ENCODE data around the gene SULT1A3. TPM values are rescaled to one million over a fixed set of nuclear protein-coding genes. Genes with fewer than 3 reads are reported as not detected.
"Not testable (repeated sequence)": the region's sequence is repeated elsewhere in the genome, so short reads cannot be mapped to it uniquely, and the experiment has no call there.

Gene SULT1A3
- total RNA-seq, 1 experiment from 2014 or later: 14.1 TPM

DNA sequence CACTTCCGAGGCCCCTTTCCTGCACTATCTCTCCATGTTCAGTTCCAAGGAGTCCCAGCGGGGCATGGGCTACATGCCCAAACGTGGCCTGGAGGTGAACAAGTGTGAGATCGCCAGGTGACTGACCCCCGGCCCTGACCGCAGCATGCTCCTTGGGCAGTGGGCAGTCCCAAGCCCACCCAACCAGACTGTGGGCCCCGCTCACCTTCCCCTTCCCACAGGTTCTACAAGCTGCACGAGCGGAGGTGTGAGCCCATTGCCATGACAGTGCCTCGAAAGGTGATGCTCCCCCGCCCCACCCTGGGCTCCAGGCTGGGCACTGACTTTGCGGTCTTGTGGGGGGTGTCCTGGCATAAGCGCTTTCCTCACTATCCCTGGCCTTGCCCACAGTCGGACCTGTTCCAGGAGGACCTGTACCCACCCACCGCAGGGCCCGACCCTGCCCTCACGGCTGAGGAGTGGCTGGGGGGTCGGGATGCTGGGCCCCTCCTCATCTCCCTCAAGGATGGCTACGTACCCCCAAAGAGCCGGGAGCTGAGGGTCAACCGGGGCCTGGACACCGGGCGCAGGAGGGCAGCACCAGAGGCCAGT is 11.0 kb upstream of the SULT1A3 start:
- Histone ChIP-seq H3K9me3 (ENCODE audit: low read depth, low read length, poor library complexity, severe bottlenecking) (no peaks in the 10 kb centered on the region), H3K27me3 (replicated peaks; ENCODE audit: insufficient read depth, low read depth, low read length, poor library complexity) (no peaks in the 10 kb centered on the region), H3K36me3 (ENCODE audit: insufficient read depth, low read length, poor library complexity, severe bottlenecking) (no peaks in the 10 kb centered on the region), H3K4me1 (ENCODE audit: insufficient read depth, low read length, poor library complexity, severe bottlenecking) (no peaks in the 10 kb centered on the region), H3K4me3 (ENCODE audit: low read depth, low read length, poor library complexity, severe bottlenecking) (no peak overlapping the region), H3K27ac (ENCODE audit: low read depth, low read length, poor library complexity, severe bottlenecking) (no peak overlapping the region)
- no TSS peak for BruUV-seq (replicated peaks)
- no peak for DNase-seq (ENCODE audit: low spot score)
- TF ChIP-seq EZH2 (IDR thresholded peaks at IDR 0.05; ENCODE audit: borderline replicate concordance, low read depth, low read length, poor library complexity, severe bottlenecking): no peak
- TF ChIP-seq, protein P1, sequence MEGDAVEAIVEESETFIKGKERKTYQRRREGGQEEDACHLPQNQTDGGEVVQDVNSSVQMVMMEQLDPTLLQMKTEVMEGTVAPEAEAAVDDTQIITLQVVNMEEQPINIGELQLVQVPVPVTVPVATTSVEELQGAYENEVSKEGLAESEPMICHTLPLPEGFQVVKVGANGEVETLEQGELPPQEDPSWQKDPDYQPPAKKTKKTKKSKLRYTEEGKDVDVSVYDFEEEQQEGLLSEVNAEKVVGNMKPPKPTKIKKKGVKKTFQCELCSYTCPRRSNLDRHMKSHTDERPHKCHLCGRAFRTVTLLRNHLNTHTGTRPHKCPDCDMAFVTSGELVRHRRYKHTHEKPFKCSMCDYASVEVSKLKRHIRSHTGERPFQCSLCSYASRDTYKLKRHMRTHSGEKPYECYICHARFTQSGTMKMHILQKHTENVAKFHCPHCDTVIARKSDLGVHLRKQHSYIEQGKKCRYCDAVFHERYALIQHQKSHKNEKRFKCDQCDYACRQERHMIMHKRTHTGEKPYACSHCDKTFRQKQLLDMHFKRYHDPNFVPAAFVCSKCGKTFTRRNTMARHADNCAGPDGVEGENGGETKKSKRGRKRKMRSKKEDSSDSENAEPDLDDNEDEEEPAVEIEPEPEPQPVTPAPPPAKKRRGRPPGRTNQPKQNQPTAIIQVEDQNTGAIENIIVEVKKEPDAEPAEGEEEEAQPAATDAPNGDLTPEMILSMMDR (conservative IDR thresholded peaks at IDR 0.05; ENCODE audit: low read depth, low read length): no peak
- ChIA-PET CTCF (no interaction called here), POLR2A (ENCODE audit: low non-redundant PET) (no interaction called here)
- intact Hi-C loops (cut with micrococcal nuclease; ENCODE audit: unreplicated experiment): no loop called here

DNA sequence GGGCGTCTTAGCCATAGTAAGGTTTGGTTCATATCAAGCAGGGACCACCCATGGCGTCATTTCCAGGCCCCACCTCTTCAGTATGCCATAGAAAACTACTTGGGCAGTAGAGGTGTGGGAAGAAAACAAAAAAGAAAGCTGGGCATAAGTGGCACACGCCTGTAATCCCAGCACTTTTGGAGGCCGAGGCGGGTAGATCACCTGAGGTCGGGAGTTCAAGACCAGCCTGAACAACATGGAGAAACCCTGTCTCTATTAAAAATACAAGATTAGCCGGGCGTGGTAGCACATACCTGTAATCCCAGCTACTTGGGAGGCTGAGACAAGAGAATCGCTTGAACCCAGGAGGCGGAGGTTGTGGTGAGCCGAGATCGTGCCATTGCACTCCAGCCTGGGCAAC is 7.9 kb upstream of the SULT1A3 start:
- BruUV-seq (replicated peaks); H3K27me3 ChIP-seq (replicated peaks; ENCODE audit: insufficient read depth, low read depth, low read length, poor library complexity); H3K4me1 ChIP-seq (ENCODE audit: insufficient read depth, low read length, poor library complexity, severe bottlenecking); H3K9me3 ChIP-seq (ENCODE audit: low read depth, low read length, poor library complexity, severe bottlenecking); H3K4me3 ChIP-seq (ENCODE audit: low read depth, low read length, poor library complexity, severe bottlenecking); intact Hi-C loops (cut with micrococcal nuclease; ENCODE audit: unreplicated experiment); H3K27ac ChIP-seq (ENCODE audit: low read depth, low read length, poor library complexity, severe bottlenecking); DNase-seq (ENCODE audit: low spot score); CTCF ChIA-PET; POLR2A ChIA-PET (ENCODE audit: low non-redundant PET); H3K36me3 ChIP-seq (ENCODE audit: insufficient read depth, low read length, poor library complexity, severe bottlenecking): not testable (repeated sequence)

- DNase-seq (ENCODE audit: low spot score); CTCF ChIA-PET; BruUV-seq (replicated peaks): not testable (repeated sequence)
Measured at GRCh38 chr16:30193098-30193497, 6.0 kb upstream of the SULT1A3 start.

GRCh38 chr16:30193615-30194014 is 5.4 kb upstream of the SULT1A3 start, which contains the start of the genes BOLA2B and SLX1A:
Gene BOLA2B, minus strand, starts transcription at chr16:30193666. Its CDS starts 71 bp downstream, at chr16:30193595.
Gene SLX1A, plus strand, starts transcription at chr16:30193875. Its CDS starts 210 bp downstream, at chr16:30194085.
- POLR2A ChIA-PET (ENCODE audit: low non-redundant PET); CTCF ChIA-PET; BruUV-seq (replicated peaks): not testable (repeated sequence)

More at GRCh38 chr16:30193098-30193497, 6.0 kb upstream of the SULT1A3 start:
- H3K4me1 ChIP-seq (ENCODE audit: insufficient read depth, low read length, poor library complexity, severe bottlenecking); H3K27ac ChIP-seq (ENCODE audit: low read depth, low read length, poor library complexity, severe bottlenecking); H3K36me3 ChIP-seq (ENCODE audit: insufficient read depth, low read length, poor library complexity, severe bottlenecking); H3K4me3 ChIP-seq (ENCODE audit: low read depth, low read length, poor library complexity, severe bottlenecking); H3K9me3 ChIP-seq (ENCODE audit: low read depth, low read length, poor library complexity, severe bottlenecking); intact Hi-C loops (cut with micrococcal nuclease; ENCODE audit: unreplicated experiment); H3K27me3 ChIP-seq (replicated peaks; ENCODE audit: insufficient read depth, low read depth, low read length, poor library complexity); POLR2A ChIA-PET (ENCODE audit: low non-redundant PET): not testable (repeated sequence)

DNA sequence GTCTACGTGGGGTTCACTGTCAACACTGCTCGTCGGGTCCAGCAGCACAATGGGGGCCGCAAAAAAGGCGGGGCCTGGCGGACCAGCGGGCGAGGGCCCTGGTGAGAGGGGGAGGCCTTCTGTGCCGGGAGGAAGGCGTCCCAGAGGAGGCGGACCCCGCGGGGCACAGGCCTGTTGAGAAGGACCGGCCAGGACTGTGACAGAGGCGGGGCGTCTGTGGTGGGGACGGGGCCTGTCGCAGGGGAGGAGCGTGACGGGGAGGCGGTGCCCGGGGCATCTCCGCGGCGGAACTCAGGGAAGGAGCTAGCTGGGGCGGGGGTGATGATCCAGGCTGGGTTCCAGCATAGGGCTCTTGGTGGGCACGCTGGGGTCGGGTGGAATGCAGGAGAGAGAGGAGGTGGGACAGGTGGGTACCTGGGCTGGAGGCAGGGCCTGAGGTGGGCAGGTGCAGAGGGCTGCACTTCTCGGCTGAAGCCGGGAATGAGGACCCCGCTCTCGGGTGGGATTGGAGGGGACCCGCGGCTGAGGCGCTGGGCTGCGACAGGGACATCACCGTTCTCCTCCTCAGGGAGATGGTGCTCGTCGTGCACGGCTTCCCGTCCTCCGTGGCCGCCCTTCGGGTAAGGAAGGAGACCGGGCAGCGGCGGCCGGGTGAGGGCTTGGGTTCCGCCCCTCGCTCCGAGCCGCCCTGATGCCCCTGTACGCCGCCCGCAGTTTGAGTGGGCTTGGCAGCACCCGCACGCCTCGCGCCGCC is 4.7 kb upstream of the SULT1A3 start:
- H3K36me3 ChIP-seq (ENCODE audit: insufficient read depth, low read length, poor library complexity, severe bottlenecking); H3K9me3 ChIP-seq (ENCODE audit: low read depth, low read length, poor library complexity, severe bottlenecking); POLR2A ChIA-PET (ENCODE audit: low non-redundant PET); H3K4me1 ChIP-seq (ENCODE audit: insufficient read depth, low read length, poor library complexity, severe bottlenecking); DNase-seq (ENCODE audit: low spot score); CTCF ChIA-PET; intact Hi-C loops (cut with micrococcal nuclease; ENCODE audit: unreplicated experiment); H3K27me3 ChIP-seq (replicated peaks; ENCODE audit: insufficient read depth, low read depth, low read length, poor library complexity); H3K27ac ChIP-seq (ENCODE audit: low read depth, low read length, poor library complexity, severe bottlenecking): not testable (repeated sequence)
- TSS peak; percentile 94 for BruUV-seq (replicated peaks)
- peak overlapping the region; percentile 25 for H3K4me3 ChIP-seq (ENCODE audit: low read depth, low read length, poor library complexity, severe bottlenecking)

More at GRCh38 chr16:30193615-30194014, 5.4 kb upstream of the SULT1A3 start, which contains the start of the genes BOLA2B and SLX1A:
- H3K27me3 ChIP-seq (replicated peaks; ENCODE audit: insufficient read depth, low read depth, low read length, poor library complexity); DNase-seq (ENCODE audit: low spot score); intact Hi-C loops (cut with micrococcal nuclease; ENCODE audit: unreplicated experiment); H3K9me3 ChIP-seq (ENCODE audit: low read depth, low read length, poor library complexity, severe bottlenecking); H3K27ac ChIP-seq (ENCODE audit: low read depth, low read length, poor library complexity, severe bottlenecking); H3K36me3 ChIP-seq (ENCODE audit: insufficient read depth, low read length, poor library complexity, severe bottlenecking); H3K4me1 ChIP-seq (ENCODE audit: insufficient read depth, low read length, poor library complexity, severe bottlenecking): not testable (repeated sequence)
- H3K4me3 ChIP-seq (ENCODE audit: low read depth, low read length, poor library complexity, severe bottlenecking): peak within 1 kb of the TSS; percentile 25

- POLR2A ChIA-PET (ENCODE audit: low non-redundant PET); H3K4me1 ChIP-seq (ENCODE audit: insufficient read depth, low read length, poor library complexity, severe bottlenecking); intact Hi-C loops (cut with micrococcal nuclease; ENCODE audit: unreplicated experiment); H3K36me3 ChIP-seq (ENCODE audit: insufficient read depth, low read length, poor library complexity, severe bottlenecking); H3K4me3 ChIP-seq (ENCODE audit: low read depth, low read length, poor library complexity, severe bottlenecking); BruUV-seq (replicated peaks); H3K27ac ChIP-seq (ENCODE audit: low read depth, low read length, poor library complexity, severe bottlenecking); CTCF ChIA-PET; H3K9me3 ChIP-seq (ENCODE audit: low read depth, low read length, poor library complexity, severe bottlenecking); DNase-seq (ENCODE audit: low spot score); H3K27me3 ChIP-seq (replicated peaks; ENCODE audit: insufficient read depth, low read depth, low read length, poor library complexity): not testable (repeated sequence)
Measured at GRCh38 chr16:30197001-30197400, 2.1 kb upstream of the SULT1A3 start.
